T-helper 1 cell treated with Interleukin-12 subunit alpha and Interleukin-12 subunit beta and Interleukin-4 antibody, amounts not matched to agents 30 ng/mL and 1 ng/mL, for 36 hours (primary cell): Measurements from ENCODE around the gene KRT3. TPM values are rescaled to one million over a fixed set of nuclear protein-coding genes. Genes with fewer than 3 reads are reported as not detected.
"Not testable (repeated sequence)": the region's sequence is repeated elsewhere in the genome, so short reads cannot be mapped to it uniquely, and the experiment has no call there.

Experiments
- intact Hi-C: fragments of 100-400 bp; cut with micrococcal nuclease; formaldehyde crosslinking; loops from one replicate; pipeline ENCODE4 v1.15.1; 2024
- total RNA-seq: library from RNA; stranded (reverse); gene quantifications from 2 replicates; pipeline ENCODE4 v1.2.3, GENCODE V29; 2022

The KRT3 gene
- total RNA-seq, 1 donor from 2014 or later, result not detected

GRCh38 chr12:52798671-52799504 is 3.0 kb upstream of the KRT3 start:
- intact Hi-C loops, result no loop called here

DNA sequence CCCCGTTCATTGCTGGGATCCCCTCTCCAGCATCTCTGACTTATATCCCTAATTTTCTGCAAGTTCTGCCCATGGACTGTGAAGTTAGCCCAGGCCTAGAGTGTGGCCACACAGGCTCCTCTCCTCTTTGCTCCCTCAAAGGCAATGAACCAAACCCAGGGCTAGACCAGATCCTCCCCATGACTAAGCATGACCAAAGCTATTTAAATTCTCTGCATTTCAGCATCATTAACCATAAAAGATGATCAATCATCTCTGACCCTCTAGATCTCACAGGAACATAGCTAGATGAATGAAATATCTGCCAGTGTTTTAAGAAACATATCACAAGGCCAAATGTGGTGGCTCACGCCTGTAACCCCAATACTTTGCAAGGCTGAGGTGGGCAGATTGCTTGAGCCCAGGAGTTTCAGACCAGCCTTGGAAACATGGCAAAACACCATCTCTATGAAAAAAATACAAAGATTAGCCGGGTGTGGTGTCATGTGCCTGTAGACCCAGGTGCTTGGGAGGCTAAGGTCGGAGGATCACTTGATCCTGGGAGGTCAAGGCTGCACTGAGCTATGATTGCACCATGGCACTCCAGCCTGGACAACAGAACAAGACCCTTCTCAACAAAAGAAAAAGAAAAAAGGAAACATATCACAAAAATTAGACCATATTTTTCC is 2.2 kb upstream of the KRT3 start:
- intact Hi-C loops, result no loop called here

DNA sequence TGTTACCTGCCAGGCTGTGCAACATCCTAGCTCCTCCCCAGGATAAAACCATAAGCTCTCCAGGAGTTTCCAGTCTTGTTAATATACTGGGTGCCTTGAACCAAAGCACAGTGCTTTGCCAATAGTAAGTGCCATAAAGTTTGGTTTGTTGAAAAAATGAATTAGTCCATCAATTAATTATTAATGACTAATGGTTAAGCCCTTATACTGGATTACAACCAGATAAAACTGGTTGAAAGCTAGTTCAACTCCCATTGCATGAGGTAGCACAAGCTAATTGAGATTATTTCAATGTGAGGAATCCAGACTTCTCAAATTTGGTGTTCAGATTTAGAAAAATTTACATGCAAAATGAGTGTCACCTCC is 1.6 kb upstream of the KRT3 start:
- intact Hi-C loops, result no loop called here

- intact Hi-C loops, result no loop called here
These were observed 1.1 kb upstream of the KRT3 start for GRCh38 chr12:52796839-52797528.

DNA sequence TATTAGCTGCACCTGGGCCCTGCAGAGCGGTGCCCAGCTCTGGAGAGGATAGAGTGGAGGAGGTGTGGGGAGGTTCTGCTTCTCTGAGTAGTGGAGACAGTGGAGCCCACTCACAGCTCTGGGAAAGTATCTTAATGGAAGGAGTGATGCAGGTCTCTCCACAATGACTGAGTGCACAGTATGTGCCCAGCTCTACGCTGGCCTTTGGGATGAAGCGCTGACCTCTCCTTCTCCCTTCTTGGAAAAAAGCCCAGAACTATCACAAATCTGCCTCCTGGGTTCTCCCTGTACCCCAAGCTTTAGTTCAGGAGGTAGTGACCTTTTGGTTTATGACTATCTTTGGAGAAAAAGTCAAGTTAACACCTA is 495 bp upstream of the KRT3 start:
- intact Hi-C loops, result no loop called here

- intact Hi-C loops, result not testable (repeated sequence)
These were observed 614 bp downstream of the KRT3 start for GRCh38 chr12:52795332-52795674.

GRCh38 chr12:52794479-52795331 is 1.2 kb downstream of the KRT3 start:
- intact Hi-C loops, result no loop called here

- intact Hi-C loops, result no loop called here
These were observed 3.5 kb downstream of the KRT3 start for GRCh38 chr12:52792185-52793029.

DNA sequence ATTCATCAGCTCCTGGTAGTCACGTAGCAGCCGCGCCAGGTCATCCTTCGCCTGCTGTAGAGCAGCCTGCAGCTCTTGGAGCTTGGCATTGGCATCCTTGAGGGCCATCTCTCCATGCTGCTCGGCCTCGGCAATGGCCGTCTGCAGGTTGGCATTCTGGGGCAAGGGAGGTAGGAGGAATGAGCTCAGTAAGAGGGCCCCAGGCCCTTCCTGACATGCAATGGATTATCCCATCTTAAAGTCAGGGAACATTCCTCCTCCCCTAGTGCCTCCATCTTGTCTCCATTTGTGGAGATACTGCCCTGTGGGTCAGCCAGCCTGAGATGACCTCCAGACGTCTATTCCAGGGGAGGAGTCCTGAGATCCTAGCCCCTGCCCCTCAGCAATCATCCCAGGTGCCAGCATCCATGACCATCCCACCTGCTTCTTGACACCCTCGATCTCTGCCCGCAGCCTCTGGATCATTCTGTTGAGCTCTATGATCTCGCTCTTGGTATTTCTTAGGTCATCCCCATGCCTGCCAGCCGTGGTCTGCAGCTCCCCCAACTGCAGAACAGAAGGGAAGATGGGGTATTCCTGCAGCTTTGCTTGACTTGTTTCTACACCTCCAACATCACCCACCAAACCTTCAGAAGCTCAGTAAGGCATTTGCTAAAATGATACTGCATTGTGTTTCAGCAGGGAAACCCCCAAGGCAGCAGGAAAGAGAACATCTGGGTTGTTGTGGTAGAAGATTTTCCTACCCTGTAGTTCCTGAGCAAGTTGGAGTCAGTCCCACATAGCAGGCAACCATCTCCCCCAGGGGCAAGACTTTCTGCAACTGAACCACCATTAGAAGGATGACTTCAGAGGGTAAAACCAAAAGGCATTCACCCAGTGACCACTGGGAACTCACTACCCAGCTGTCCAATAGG is 4.4 kb downstream of the KRT3 start:
- intact Hi-C loops, result no loop called here

DNA sequence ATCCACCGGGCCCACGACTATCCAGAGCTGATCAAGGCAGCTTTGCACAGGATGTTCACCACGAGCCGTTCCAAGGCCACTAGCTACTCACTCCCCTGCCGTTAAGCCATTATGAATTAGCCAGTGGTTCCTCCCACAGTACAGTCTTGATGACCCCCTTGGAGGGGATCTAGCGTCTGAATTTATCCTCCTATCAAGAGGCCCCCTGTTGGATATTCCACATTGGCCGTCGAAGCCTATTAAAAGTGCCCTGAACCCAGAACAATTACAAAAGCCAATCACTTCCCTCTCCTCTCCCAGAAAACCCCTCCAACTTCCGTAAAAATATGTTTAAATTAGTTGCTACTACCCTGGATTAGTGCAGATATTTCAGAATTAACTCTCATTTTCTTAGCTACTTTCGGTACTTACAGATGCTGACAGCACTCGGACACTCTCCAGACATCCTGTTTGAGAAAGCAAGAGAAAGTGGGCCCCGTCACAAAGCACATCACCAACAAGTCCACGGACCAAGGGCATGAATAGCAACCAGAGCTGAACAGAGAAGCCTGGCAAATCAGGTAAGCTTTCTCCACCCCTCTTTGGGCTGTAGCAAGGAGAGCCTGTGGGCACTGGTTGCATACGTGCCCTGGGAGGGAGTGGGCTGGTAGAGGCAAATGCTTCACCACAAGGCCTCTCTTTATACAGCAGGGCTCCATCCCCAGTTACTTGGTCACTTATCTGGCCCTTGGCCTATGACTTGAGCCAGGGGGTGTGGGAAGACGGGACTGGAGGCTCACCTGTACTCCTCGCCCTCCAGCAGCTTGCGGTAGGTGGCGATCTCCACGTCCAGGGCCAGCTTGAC is 5.3 kb downstream of the KRT3 start:
- intact Hi-C loops, result no loop called here

DNA sequence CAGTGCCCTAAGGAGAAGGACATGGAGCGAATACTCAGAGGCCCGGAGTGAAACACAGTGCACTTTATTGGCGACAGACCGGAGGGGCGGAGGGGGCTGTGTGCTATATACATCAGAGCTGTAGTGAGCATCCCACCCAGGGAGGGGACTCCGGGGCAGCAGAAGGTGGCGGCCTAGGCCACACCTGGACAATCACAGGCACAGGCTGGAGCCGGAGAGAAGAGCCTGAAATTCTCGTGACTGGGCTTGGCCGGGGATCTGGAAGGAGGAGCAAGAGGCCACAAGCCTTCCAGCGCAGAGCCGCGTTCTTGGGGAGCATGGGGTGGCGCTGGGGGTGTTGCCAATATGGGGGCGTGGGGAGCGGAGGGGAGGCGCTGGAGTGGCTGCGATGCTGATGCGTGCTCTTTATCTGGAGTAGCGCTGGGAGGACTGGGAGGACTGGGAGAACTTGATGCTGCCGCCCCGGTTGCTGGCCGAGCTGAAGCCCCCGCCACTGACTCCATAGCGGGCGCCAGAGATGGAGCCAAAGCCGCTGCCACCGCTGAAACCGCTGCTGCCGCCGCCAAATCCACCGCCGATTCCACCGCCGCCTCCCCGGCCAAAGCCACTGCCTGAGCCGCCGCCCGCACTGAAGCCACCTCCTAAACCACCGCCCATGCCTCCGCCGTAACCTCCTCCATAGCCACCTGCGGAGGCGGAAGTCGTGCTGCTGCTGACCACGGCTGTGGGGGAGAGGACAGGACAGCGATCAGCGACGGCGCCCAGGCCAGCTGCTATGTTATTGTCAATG is 6.1 kb downstream of the KRT3 start:
- intact Hi-C loops, result no loop called here

DNA sequence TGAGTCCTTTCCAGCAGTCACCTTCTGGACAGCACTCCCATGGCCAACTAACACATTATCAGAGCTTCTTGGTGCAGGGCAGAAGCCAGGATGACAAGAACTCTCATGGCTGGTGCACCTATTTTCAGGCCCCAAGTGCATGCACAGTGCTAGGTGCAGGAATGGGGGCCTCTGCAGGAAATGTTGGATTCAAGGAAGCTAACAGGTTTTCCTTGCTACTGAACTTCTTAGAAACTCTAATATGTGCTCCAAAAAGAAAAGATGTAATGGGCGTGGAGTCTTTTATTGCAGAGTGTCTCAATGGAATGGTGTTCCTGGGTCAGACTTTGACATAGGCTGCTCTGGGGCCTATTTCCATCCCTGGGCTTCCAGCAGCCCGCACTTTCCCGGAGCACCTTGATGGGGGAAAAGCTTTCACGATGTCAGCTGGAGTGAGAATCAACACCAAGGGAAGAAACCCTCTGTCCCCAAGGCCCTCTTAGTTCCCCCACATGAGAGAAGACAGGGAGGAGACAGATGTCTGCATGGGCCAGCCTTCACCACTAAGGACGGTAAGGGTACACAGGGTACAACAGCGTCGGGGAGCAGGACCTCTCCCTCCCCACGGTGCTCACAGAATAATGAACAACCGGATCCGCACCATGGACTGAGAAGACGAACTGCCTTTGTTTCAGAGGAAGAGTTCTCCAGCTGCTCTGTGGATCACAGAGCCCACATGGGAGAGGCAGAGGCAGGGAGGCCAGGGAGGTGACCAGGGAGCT is 6.9 kb downstream of the KRT3 start:
- intact Hi-C loops, result no loop called here

GRCh38 chr12:52788192-52788875 is 7.6 kb downstream of the KRT3 start:
- intact Hi-C loops, result no loop called here

- intact Hi-C loops, result no loop called here
These were observed 8.4 kb downstream of the KRT3 start for GRCh38 chr12:52787324-52788191.

GRCh38 chr12:52784909-52785308 is 11.0 kb downstream of the KRT3 start:
- intact Hi-C loops, result no loop called here
